SU-DHL-6 (cell line): Measurements from ENCODE around the gene ELMO1.

ENCODE experiments used
- H2AFZ ChIP-seq: fragments of 200-600 bp; sonication (generic); 2 replicates; pipeline ENCODE4 v1.6.1; 2014; ENCODE audit warnings: low read depth, mild to moderate bottlenecking, moderate library complexity, mixed read lengths, antibody characterized with exemption, low read length; ENCODE audit not compliant: severe bottlenecking
- H3F3A ChIP-seq: fragments of 200-600 bp; shearing (Covaris generic); 2 replicates; pipeline ENCODE4 v1.6.0; 2016; ENCODE audit warnings: antibody characterized with exemption, mild to moderate bottlenecking; ENCODE audit not compliant: insufficient read depth
- H3K27ac ChIP-seq: fragments of 200-600 bp; sonication (generic); 2 replicates; pipeline ENCODE4 v1.5.1; 2016; ENCODE audit warnings: low read depth, mild to moderate bottlenecking, low read length, moderate library complexity, mixed read lengths
- H3K27me3 ChIP-seq: fragments of 200-600 bp; sonication (generic), shearing (Covaris generic); 2 replicates; pipeline ENCODE4 v1.6.0; 2014; ENCODE audit warnings: mild to moderate bottlenecking, low read length
- H3K36me3 ChIP-seq: fragments of 200-600 bp; sonication (generic); 2 replicates; pipeline ENCODE4 v1.6.1; 2014; ENCODE audit warnings: mild to moderate bottlenecking, low read length, mixed read lengths
- H3K4me2 ChIP-seq: fragments of 300-600, 200-600 bp; shearing (Covaris generic), sonication (generic); 2 replicates; pipeline ENCODE4 v1.6.0; 2014; ENCODE audit warnings: low read length, low read depth, mild to moderate bottlenecking; ENCODE audit not compliant: poor library complexity, severe bottlenecking
- H3K4me3 ChIP-seq: fragments of 200-600 bp; sonication (generic); 2 replicates; pipeline ENCODE4 v1.5.1; 2014; ENCODE audit warnings: antibody characterized with exemption, low read length, mild to moderate bottlenecking, mixed read lengths; ENCODE audit not compliant: insufficient read depth, poor library complexity, severe bottlenecking
- H3K79me2 ChIP-seq: fragments of 200-600 bp; sonication (generic); 2 replicates; pipeline ENCODE4 v1.6.1; 2014; ENCODE audit warnings: mild to moderate bottlenecking, low read length, moderate library complexity; ENCODE audit not compliant: insufficient read depth
- H3K9ac ChIP-seq: fragments of 200-600 bp; sonication (generic); 2 replicates; pipeline ENCODE4 v1.7.0; 2014; ENCODE audit warnings: mild to moderate bottlenecking, low read length
- H3K9me2 ChIP-seq: fragments of 200-600 bp; sonication (generic); replicated peaks from 2 replicates; pipeline ENCODE4 v1.6.1; 2014; ENCODE audit warnings: low read length; ENCODE audit not compliant: insufficient read depth
- H3K9me3 ChIP-seq: fragments of 200-600 bp; sonication (generic); 2 replicates; pipeline ENCODE4 v1.6.1; 2014; ENCODE audit warnings: low read length, mixed read lengths; ENCODE audit not compliant: insufficient read depth
- H4K20me1 ChIP-seq: fragments of 200-600 bp; sonication (generic); 2 replicates; pipeline ENCODE4 v1.6.1; 2014; ENCODE audit warnings: low read depth, mild to moderate bottlenecking, antibody characterized with exemption, low read length, moderate library complexity, mixed read lengths
- CTCF ChIP-seq: fragments of 200-600 bp; sonication (generic); IDR thresholded peaks from one replicate; pipeline ENCODE4 v1.5.1; 2017; ENCODE audit warnings: antibody characterized with exemption, mild to moderate bottlenecking, low read length, moderate library complexity; ENCODE audit not compliant: insufficient read depth, poor library complexity, severe bottlenecking
- EZH2phosphoT487 ChIP-seq: fragments of 200-600 bp; sonication (generic), shearing (Covaris generic); conservative IDR thresholded peaks from 2 replicates; pipeline ENCODE4 v1.6.1; 2018; ENCODE audit warnings: mild to moderate bottlenecking, antibody characterized with exemption, low read length, moderate library complexity, mixed read lengths

ELMO1 gene

GRCh38 chr7:37153376-37153775 lies 295.3 kb downstream of the ELMO1 start:
- Histone ChIP-seq H3K9me2 (no peaks in the 10 kb centered on the region), H3K27ac (no peak overlapping the region), H3K9ac (no peak overlapping the region), H4K20me1 (no peaks in the 10 kb centered on the region), H2AFZ (no peak overlapping the region), H3K9me3 (no peaks in the 10 kb centered on the region), H3K4me3 (no peak overlapping the region), H3K36me3 (no peaks in the 10 kb centered on the region), H3K79me2 (no peaks in the 10 kb centered on the region), H3F3A (no peaks in the 10 kb centered on the region), H3K4me2 (no peak overlapping the region), H3K27me3 (no peaks in the 10 kb centered on the region)
- TF ChIP-seq CTCF (no peak), EZH2phosphoT487 (no peak)

GRCh38 chr7:37151741-37152413 lies 296.8 kb downstream of the ELMO1 start:
- TF ChIP-seq EZH2phosphoT487 (no peak), CTCF (no peak)
- H3K79me2 ChIP-seq: no peaks in the 10 kb centered on the region
- no peaks in the 10 kb centered on the region for H3K9me3 ChIP-seq
- H3K27ac ChIP-seq: no peak overlapping the region
- H4K20me1 ChIP-seq: no peaks in the 10 kb centered on the region
- H3K36me3 ChIP-seq: no peaks in the 10 kb centered on the region
- H3K9ac ChIP-seq: no peak overlapping the region
- no peaks in the 10 kb centered on the region for H3K27me3 ChIP-seq
- H3K4me2 ChIP-seq: no peak overlapping the region
- H3F3A ChIP-seq: no peaks in the 10 kb centered on the region
- H3K4me3 ChIP-seq: no peak overlapping the region
- H3K9me2 ChIP-seq: no peaks in the 10 kb centered on the region
- no peak overlapping the region for H2AFZ ChIP-seq

GRCh38 chr7:37150856-37151255 lies 297.8 kb downstream of the ELMO1 start:
- Histone ChIP-seq H3K27me3 (no peaks in the 10 kb centered on the region), H3F3A (no peaks in the 10 kb centered on the region), H3K79me2 (no peaks in the 10 kb centered on the region), H3K9ac (no peak overlapping the region), H3K4me3 (no peak overlapping the region), H3K36me3 (no peaks in the 10 kb centered on the region), H3K27ac (no peak overlapping the region), H4K20me1 (no peaks in the 10 kb centered on the region), H2AFZ (no peak overlapping the region), H3K9me2 (no peaks in the 10 kb centered on the region), H3K4me2 (no peak overlapping the region), H3K9me3 (no peaks in the 10 kb centered on the region)
- TF ChIP-seq CTCF: no peak
- no peak for TF ChIP-seq EZH2phosphoT487
